Lower lobe of right lung (tissue), 2 donors: Measurements from ENCODE around the gene DPP9. TPM values are rescaled to one million over a fixed set of nuclear protein-coding genes. Genes with fewer than 3 reads are reported as not detected.

ENCODE experiments used
- ATAC-seq, 2 donors: fragments of 200-7000 bp; cut with Tn5 transposase; one replicate each; pipeline ENCODE4 v1.9.1; 2020 to 2022; ENCODE audit warnings: mild to moderate bottlenecking in 2 of 2, moderate library complexity in 2 of 2
- DNase-seq: peaks from one replicate; pipeline ENCODE4 v3.0.0-alpha.2; 2020
- H3K27ac ChIP-seq: fragments of 200-600 bp; one replicate; pipeline ENCODE4 v1.8.0; 2022
- H3K27me3 ChIP-seq: fragments of 200-600 bp; one replicate; pipeline ENCODE4 v1.8.0; 2022; ENCODE audit warnings: low read depth
- H3K36me3 ChIP-seq: fragments of 200-600 bp; one replicate; pipeline ENCODE4 v1.8.0; 2022; ENCODE audit warnings: mild to moderate bottlenecking
- H3K4me1 ChIP-seq: fragments of 200-600 bp; one replicate; pipeline ENCODE4 v1.8.0; 2022
- H3K4me3 ChIP-seq: fragments of 200-600 bp; one replicate; pipeline ENCODE4 v1.8.0; 2022; ENCODE audit warnings: mild to moderate bottlenecking
- H3K9me3 ChIP-seq: fragments of 200-600 bp; one replicate; pipeline ENCODE4 v1.8.0; 2022
- CTCF ChIP-seq: fragments of 200-600 bp; IDR thresholded peaks from one replicate; pipeline ENCODE4 v1.8.0; 2022; ENCODE audit warnings: antibody characterized with exemption, mild to moderate bottlenecking
- intact Hi-C: fragments of 100-400 bp; cut with DNase I; formaldehyde crosslinking; loops from one replicate; pipeline ENCODE4 v1.11.0; 2022
- total RNA-seq: library from RNA; stranded (reverse); fragmentation: NEBNext Ultra II Directional; extraction: Animal tissue kit (Norgen Biotek cat#: 25700); gene quantifications from one replicate; pipeline ENCODE4 v1.2.1, GENCODE V29; 2021
- donor health status: DM: no; HTN: yes; CAD: no; lungs with severe emphysema.

Gene DPP9
- total RNA-seq, 1 donor from 2014 or later: 79.6 TPM

- Histone ChIP-seq H3K27me3 (no peaks in the 10 kb centered on the region), H3K4me3 (no peak overlapping the region), H3K27ac (no peak overlapping the region), H3K36me3 (no peaks in the 10 kb centered on the region), H3K4me1 (peaks cover 6% of the 10 kb centered on the region), H3K9me3 (no peaks in the 10 kb centered on the region)
- intact Hi-C loops: no loop called here
- no peak for TF ChIP-seq CTCF
- ATAC-seq: no peak
- no peak for DNase-seq
Observed at GRCh38 chr19:4755459-4755858, 31.8 kb upstream of the DPP9 start.

GRCh38 chr19:4754248-4754647 lies 30.6 kb upstream of the DPP9 start:
- ATAC-seq (no peak), DNase-seq (no peak)
- intact Hi-C loops: no loop called here
- H3K4me1 ChIP-seq: no peaks in the 10 kb centered on the region
- no peaks in the 10 kb centered on the region for H3K36me3 ChIP-seq
- no peak overlapping the region for H3K27ac ChIP-seq
- no peaks in the 10 kb centered on the region for H3K9me3 ChIP-seq
- H3K27me3 ChIP-seq: no peaks in the 10 kb centered on the region
- TF ChIP-seq CTCF: no peak
- H3K4me3 ChIP-seq: no peak overlapping the region

GRCh38 chr19:4749870-4750590 lies 26.4 kb upstream of the DPP9 start:
- no peak for TF ChIP-seq CTCF
- Histone ChIP-seq H3K4me1 (no peaks in the 10 kb centered on the region), H3K4me3 (no peak overlapping the region), H3K27me3 (no peaks in the 10 kb centered on the region), H3K36me3 (no peaks in the 10 kb centered on the region), H3K9me3 (no peaks in the 10 kb centered on the region), H3K27ac (no peak overlapping the region)
- intact Hi-C loops: no loop called here
- ATAC-seq (no peak), DNase-seq (no peak)

GRCh38 chr19:4748589-4748988 lies 24.9 kb upstream of the DPP9 start:
- ATAC-seq: no peak

GRCh38 chr19:4748185-4748584 lies 24.5 kb upstream of the DPP9 start:
- intact Hi-C loops: no loop called here
- Histone ChIP-seq H3K4me3 (no peak overlapping the region), H3K9me3 (no peaks in the 10 kb centered on the region), H3K4me1 (no peaks in the 10 kb centered on the region), H3K27ac (no peak overlapping the region), H3K36me3 (no peaks in the 10 kb centered on the region), H3K27me3 (no peaks in the 10 kb centered on the region)
- no peak for DNase-seq
- TF ChIP-seq CTCF: no peak
- no peak for ATAC-seq

More at GRCh38 chr19:4748589-4748988, 24.9 kb upstream of the DPP9 start:
- no peaks in the 10 kb centered on the region for H3K9me3 ChIP-seq
- no peak for TF ChIP-seq CTCF
- intact Hi-C loops: no loop called here
- no peaks in the 10 kb centered on the region for H3K4me1 ChIP-seq
- no peak overlapping the region for H3K27ac ChIP-seq
- no peak overlapping the region for H3K4me3 ChIP-seq
- H3K27me3 ChIP-seq: no peaks in the 10 kb centered on the region
- no peak for DNase-seq
- no peaks in the 10 kb centered on the region for H3K36me3 ChIP-seq
